ENCODE data around the gene CFAP299. TPM values are rescaled to one million over a fixed set of nuclear protein-coding genes. Genes with fewer than 3 reads are reported as not detected.
"Not testable (repeated sequence)": the region's sequence is repeated elsewhere in the genome, so short reads cannot be mapped to it uniquely, and the experiment has no call there.

CFAP299 gene
- total RNA-seq, 4 donors from 2014 or later = 5.1 TPM; not detected in 3

GRCh38 chr4:80781431-80781830 lies 445.9 kb downstream of the CFAP299 start:
- Histone ChIP-seq H3K27me3 (no peaks in the 10 kb centered on the region), H3K4me3 (no peak overlapping the region)
- no peak for ATAC-seq

GRCh38 chr4:80787306-80787705 lies 451.8 kb downstream of the CFAP299 start:
- no peaks in the 10 kb centered on the region for H3K4me1 ChIP-seq
- H3K27me3 ChIP-seq = no peaks in the 10 kb centered on the region
- no peak overlapping the region for H3K4me3 ChIP-seq
- no peaks in the 10 kb centered on the region for H3K9me3 ChIP-seq
- 40% methylated on average over 1 of the region's 1 CpG; no CpG with 5 or more reads in 1 of the 2 donors for WGBS, 2 donors (ENCODE audit: low coverage in 1 of 2)
- no peaks in the 10 kb centered on the region for H3K36me3 ChIP-seq
- TF ChIP-seq POLR2A (IDR thresholded peaks at IDR 0.05) = no peak
- no peak for TF ChIP-seq EP300 (IDR thresholded peaks at IDR 0.05)
- no peak for TF ChIP-seq CTCF (IDR thresholded peaks at IDR 0.05)
- TF ChIP-seq POLR2AphosphoS5 (IDR thresholded peaks at IDR 0.05) = no peak
- ATAC-seq = no peak
- no peak overlapping the region for H3K27ac ChIP-seq

More at GRCh38 chr4:80781431-80781830, 445.9 kb downstream of the CFAP299 start:
- Histone ChIP-seq H3K27ac (no peak overlapping the region), H3K4me1 (no peaks in the 10 kb centered on the region), H3K36me3 (no peaks in the 10 kb centered on the region), H3K9me3 (no peaks in the 10 kb centered on the region)
- TF ChIP-seq POLR2AphosphoS5 (IDR thresholded peaks at IDR 0.05) = no peak
- no peak for TF ChIP-seq CTCF (IDR thresholded peaks at IDR 0.05)
- TF ChIP-seq POLR2A (IDR thresholded peaks at IDR 0.05) = no peak
- TF ChIP-seq EP300 (IDR thresholded peaks at IDR 0.05) = no peak
- WGBS, 2 donors (ENCODE audit: low coverage in 1 of 2) = 78 to 100% methylated on average over 1 of the region's 1 CpG

- Histone ChIP-seq H3K4me3 (no peak overlapping the region), H3K27ac (no peak overlapping the region), H3K27me3 (no peaks in the 10 kb centered on the region), H3K36me3 (no peaks in the 10 kb centered on the region), H3K4me1 (no peaks in the 10 kb centered on the region), H3K9me3 (no peaks in the 10 kb centered on the region)
- 67 to 80% methylated on average over 1 of the region's 1 CpG for WGBS, 2 donors (ENCODE audit: low coverage in 1 of 2)
- ATAC-seq = no peak
- TF ChIP-seq EP300 (IDR thresholded peaks at IDR 0.05) (no peak), POLR2A (IDR thresholded peaks at IDR 0.05) (no peak), POLR2AphosphoS5 (IDR thresholded peaks at IDR 0.05) (no peak), CTCF (IDR thresholded peaks at IDR 0.05) (no peak)
These were observed 453.3 kb downstream of the CFAP299 start for GRCh38 chr4:80788798-80789197.

GRCh38 chr4:80790152-80790551 lies 454.6 kb downstream of the CFAP299 start:
- no peak for ATAC-seq
- no peaks in the 10 kb centered on the region for H3K27me3 ChIP-seq
- H3K4me3 ChIP-seq = no peak overlapping the region
- no peak overlapping the region for H3K27ac ChIP-seq
- no peaks in the 10 kb centered on the region for H3K4me1 ChIP-seq
- 90 to 100% methylated on average over 1 to 3 of the region's 3 CpGs for WGBS, 2 donors (ENCODE audit: low coverage in 1 of 2)
- no peaks in the 10 kb centered on the region for H3K9me3 ChIP-seq
- no peak for TF ChIP-seq EP300 (IDR thresholded peaks at IDR 0.05)
- TF ChIP-seq CTCF (IDR thresholded peaks at IDR 0.05) = no peak
- no peak for TF ChIP-seq POLR2A (IDR thresholded peaks at IDR 0.05)
- H3K36me3 ChIP-seq = no peaks in the 10 kb centered on the region

- H3K4me1 ChIP-seq, H3K4me3 ChIP-seq, H3K27me3 ChIP-seq, H3K36me3 ChIP-seq, ATAC-seq, H3K27ac ChIP-seq: not testable (repeated sequence)
- WGBS, 2 donors (ENCODE audit: low coverage in 1 of 2) = 67 to 86% methylated on average over 1 of the region's 1 CpG
- H3K9me3 ChIP-seq = peaks cover 0 to 23% (median 0%) of the 10 kb centered on the region in 3 donors
These were observed 458.1 kb downstream of the CFAP299 start for GRCh38 chr4:80793660-80794059.

All from gastroesophageal sphincter (tissue), 4 donors.